Progenitor cell of endocrine pancreas (in vitro differentiated cells): Measurements from ENCODE around the gene NEUROD4. TPM values are rescaled to one million over a fixed set of nuclear protein-coding genes. Genes with fewer than 3 reads are reported as not detected.

Experiments used
- DNase-seq: peaks from one replicate; pipeline ENCODE4 v3.0.0; 2021; ENCODE audit warnings: low spot score; ENCODE audit not compliant: unreplicated experiment
- H3K27ac Mint-ChIP-seq: 2 replicates; pipeline ENCODE4 v1.8.0; 2021; ENCODE audit warnings: mild to moderate bottlenecking, moderate library complexity, mixed read lengths
- H3K27me3 Mint-ChIP-seq: 2 replicates; pipeline ENCODE4 v1.8.0; 2021; ENCODE audit warnings: mixed read lengths
- H3K36me3 Mint-ChIP-seq: 2 replicates; pipeline ENCODE4 v1.8.0; 2022; ENCODE audit warnings: mixed read lengths; ENCODE audit not compliant: insufficient read depth
- H3K4me1 Mint-ChIP-seq: 2 replicates; pipeline ENCODE4 v1.8.0; 2021; ENCODE audit warnings: low read depth, mixed read lengths
- H3K4me3 Mint-ChIP-seq: 2 replicates; pipeline ENCODE4 v1.8.0; 2021; ENCODE audit warnings: low read depth, mild to moderate bottlenecking, moderate library complexity, mixed read lengths
- H3K9me3 Mint-ChIP-seq: 2 replicates; pipeline ENCODE4 v1.8.0; 2021; ENCODE audit warnings: low read depth, mixed read lengths
- total RNA-seq: library from RNA; stranded (reverse); gene quantifications from 2 replicates; pipeline ENCODE4 v1.2.1, GENCODE V29; 2021
- TF ChIP-seq, protein P1 (sequence below): fragments of 200-600 bp; sonication (generic); IDR thresholded peaks from one replicate; pipeline ENCODE4 v1.5.0; 2021; ENCODE audit warnings: antibody characterized with exemption, mild to moderate bottlenecking; ENCODE audit not compliant: unreplicated experiment

The NEUROD4 gene
- total RNA-seq, 1 donor from 2014 or later, result not detected

GRCh38 chr12:55017416-55017925 lies 2.3 kb upstream of the NEUROD4 start:
- no peak overlapping the region for H3K27ac Mint-ChIP-seq

DNA sequence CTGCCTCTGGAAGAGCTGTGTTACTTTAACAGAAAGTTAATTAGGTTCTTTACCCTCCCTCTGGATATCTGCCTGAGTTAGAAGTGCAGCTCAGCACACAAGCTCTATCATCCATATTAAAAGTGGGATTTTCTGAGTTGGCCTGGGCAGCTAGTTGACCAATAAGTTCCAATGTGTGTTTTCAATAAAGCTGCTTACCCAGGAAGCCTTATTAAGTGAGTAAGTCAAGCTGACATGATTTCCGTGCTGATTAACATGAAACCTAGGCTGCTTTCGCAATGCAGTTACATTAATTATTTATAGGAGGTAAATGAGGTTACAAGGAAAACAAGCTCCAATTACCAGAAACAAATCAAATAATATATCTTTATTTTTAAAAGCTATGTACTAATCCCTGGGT lies 4.8 kb downstream of the NEUROD4 start:
- no peak for DNase-seq
- H3K36me3 Mint-ChIP-seq, result no peaks in the 10 kb centered on the region
- TF ChIP-seq, protein P1, sequence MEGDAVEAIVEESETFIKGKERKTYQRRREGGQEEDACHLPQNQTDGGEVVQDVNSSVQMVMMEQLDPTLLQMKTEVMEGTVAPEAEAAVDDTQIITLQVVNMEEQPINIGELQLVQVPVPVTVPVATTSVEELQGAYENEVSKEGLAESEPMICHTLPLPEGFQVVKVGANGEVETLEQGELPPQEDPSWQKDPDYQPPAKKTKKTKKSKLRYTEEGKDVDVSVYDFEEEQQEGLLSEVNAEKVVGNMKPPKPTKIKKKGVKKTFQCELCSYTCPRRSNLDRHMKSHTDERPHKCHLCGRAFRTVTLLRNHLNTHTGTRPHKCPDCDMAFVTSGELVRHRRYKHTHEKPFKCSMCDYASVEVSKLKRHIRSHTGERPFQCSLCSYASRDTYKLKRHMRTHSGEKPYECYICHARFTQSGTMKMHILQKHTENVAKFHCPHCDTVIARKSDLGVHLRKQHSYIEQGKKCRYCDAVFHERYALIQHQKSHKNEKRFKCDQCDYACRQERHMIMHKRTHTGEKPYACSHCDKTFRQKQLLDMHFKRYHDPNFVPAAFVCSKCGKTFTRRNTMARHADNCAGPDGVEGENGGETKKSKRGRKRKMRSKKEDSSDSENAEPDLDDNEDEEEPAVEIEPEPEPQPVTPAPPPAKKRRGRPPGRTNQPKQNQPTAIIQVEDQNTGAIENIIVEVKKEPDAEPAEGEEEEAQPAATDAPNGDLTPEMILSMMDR, result no peak
- peaks cover under 1% of the 10 kb centered on the region for H3K4me1 Mint-ChIP-seq
- no peak overlapping the region for H3K4me3 Mint-ChIP-seq
- no peak overlapping the region for H3K27ac Mint-ChIP-seq
- no peaks in the 10 kb centered on the region for H3K9me3 Mint-ChIP-seq
- peaks cover 44% of the 10 kb centered on the region for H3K27me3 Mint-ChIP-seq

More at GRCh38 chr12:55017416-55017925, 2.3 kb upstream of the NEUROD4 start:
- H3K4me1 Mint-ChIP-seq, result peaks cover 2% of the 10 kb centered on the region
- no peaks in the 10 kb centered on the region for H3K36me3 Mint-ChIP-seq
- H3K9me3 Mint-ChIP-seq, result peaks cover 5% of the 10 kb centered on the region
- DNase-seq, result no peak
- H3K4me3 Mint-ChIP-seq, result no peak overlapping the region
- TF ChIP-seq, protein P1, result no peak
- peaks cover 28% of the 10 kb centered on the region for H3K27me3 Mint-ChIP-seq

GRCh38 chr12:55025508-55025907 lies 5.7 kb downstream of the NEUROD4 start:
- Mint-ChIP-seq H3K4me1 (no peaks in the 10 kb centered on the region), H3K9me3 (no peaks in the 10 kb centered on the region), H3K4me3 (no peak overlapping the region), H3K36me3 (no peaks in the 10 kb centered on the region), H3K27me3 (peaks cover 40% of the 10 kb centered on the region), H3K27ac (no peak overlapping the region)
- TF ChIP-seq, protein P1, result no peak
- no peak for DNase-seq

DNA sequence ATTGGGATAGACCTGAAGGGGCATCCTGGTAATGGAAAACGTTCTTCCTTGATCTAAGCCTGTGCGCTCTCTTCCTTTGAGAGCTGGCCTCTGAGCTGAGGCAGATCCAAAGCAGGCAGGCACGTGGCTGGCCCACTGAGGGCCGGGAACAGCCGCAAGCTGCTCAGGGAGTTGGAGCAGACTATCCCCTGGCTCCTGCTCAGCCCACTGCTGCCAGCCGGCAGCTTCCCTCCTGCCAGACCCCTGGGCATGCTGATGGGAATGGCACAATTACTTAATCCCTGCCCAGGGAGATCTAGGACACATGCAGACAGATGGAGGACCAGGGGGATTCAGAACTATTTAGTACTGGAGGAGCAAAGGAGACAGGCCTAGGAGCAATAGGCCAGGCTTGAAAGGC lies 14.4 kb downstream of the NEUROD4 start:
- no peak for DNase-seq
- no peak overlapping the region for H3K4me3 Mint-ChIP-seq
- no peaks in the 10 kb centered on the region for H3K36me3 Mint-ChIP-seq
- H3K27me3 Mint-ChIP-seq, result peaks cover 9% of the 10 kb centered on the region
- H3K4me1 Mint-ChIP-seq, result no peaks in the 10 kb centered on the region
- H3K27ac Mint-ChIP-seq, result no peak overlapping the region
- H3K9me3 Mint-ChIP-seq, result no peaks in the 10 kb centered on the region
- TF ChIP-seq, protein P1, result no peak

- H3K9me3 Mint-ChIP-seq, result no peaks in the 10 kb centered on the region
- H3K27ac Mint-ChIP-seq, result no peak overlapping the region
- H3K27me3 Mint-ChIP-seq, result peaks cover 19% of the 10 kb centered on the region
- H3K36me3 Mint-ChIP-seq, result no peaks in the 10 kb centered on the region
- H3K4me1 Mint-ChIP-seq, result no peaks in the 10 kb centered on the region
- no peak for DNase-seq
- H3K4me3 Mint-ChIP-seq, result no peak overlapping the region
- TF ChIP-seq, protein P1, result no peak
These were observed 16.7 kb downstream of the NEUROD4 start for GRCh38 chr12:55036326-55037115.
